Fibroblast of the aortic adventitia (primary cell): ENCODE data around the gene KIN. TPM values are rescaled to one million over a fixed set of nuclear protein-coding genes. Genes with fewer than 3 reads are reported as not detected.
A peak's percentile ranks its signal among the peaks of the same experiment; 100 is the strongest.
"Not testable (repeated sequence)": the region's sequence is repeated elsewhere in the genome, so short reads cannot be mapped to it uniquely, and the experiment has no call there.

Experiments
- DNase-seq: peaks from one replicate; pipeline ENCODE4 v3.0.0-alpha.2; 2010; ENCODE audit warnings: low read depth
- H3K4me3 ChIP-seq: 2 replicates; pipeline ENCODE4 v1.5.1; 2011; ENCODE audit warnings: low read depth, mild to moderate bottlenecking, control low read depth, low read length, moderate library complexity
- total RNA-seq: library from RNA; depleted of rRNA; stranded (reverse); fragments of >200 nt; gene quantifications from 2 replicates; pipeline ENCODE4 v1.2.3, GENCODE V29; 2012; ENCODE audit warnings: low replicate concordance
- TF ChIP-seq, protein P1 (sequence below): IDR thresholded peaks from 2 replicates; pipeline ENCODE4 v1.5.1; 2011; ENCODE audit warnings: mild to moderate bottlenecking, low read length, control low read depth, inconsistent platforms; ENCODE audit not compliant: insufficient read depth

The KIN gene
- total RNA-seq, 1 donor, result 7.0 TPM

- TF ChIP-seq, protein P1, sequence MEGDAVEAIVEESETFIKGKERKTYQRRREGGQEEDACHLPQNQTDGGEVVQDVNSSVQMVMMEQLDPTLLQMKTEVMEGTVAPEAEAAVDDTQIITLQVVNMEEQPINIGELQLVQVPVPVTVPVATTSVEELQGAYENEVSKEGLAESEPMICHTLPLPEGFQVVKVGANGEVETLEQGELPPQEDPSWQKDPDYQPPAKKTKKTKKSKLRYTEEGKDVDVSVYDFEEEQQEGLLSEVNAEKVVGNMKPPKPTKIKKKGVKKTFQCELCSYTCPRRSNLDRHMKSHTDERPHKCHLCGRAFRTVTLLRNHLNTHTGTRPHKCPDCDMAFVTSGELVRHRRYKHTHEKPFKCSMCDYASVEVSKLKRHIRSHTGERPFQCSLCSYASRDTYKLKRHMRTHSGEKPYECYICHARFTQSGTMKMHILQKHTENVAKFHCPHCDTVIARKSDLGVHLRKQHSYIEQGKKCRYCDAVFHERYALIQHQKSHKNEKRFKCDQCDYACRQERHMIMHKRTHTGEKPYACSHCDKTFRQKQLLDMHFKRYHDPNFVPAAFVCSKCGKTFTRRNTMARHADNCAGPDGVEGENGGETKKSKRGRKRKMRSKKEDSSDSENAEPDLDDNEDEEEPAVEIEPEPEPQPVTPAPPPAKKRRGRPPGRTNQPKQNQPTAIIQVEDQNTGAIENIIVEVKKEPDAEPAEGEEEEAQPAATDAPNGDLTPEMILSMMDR, result peak; percentile 30
- peak; percentile 21 for DNase-seq
- no peak overlapping the region for H3K4me3 ChIP-seq
Observed at GRCh38 chr10:7826971-7827370, 39.2 kb upstream of the KIN start.

GRCh38 chr10:7824251-7824650 is 36.5 kb upstream of the KIN start:
- no peak for DNase-seq
- TF ChIP-seq, protein P1, result no peak
- H3K4me3 ChIP-seq, result no peak overlapping the region

DNA sequence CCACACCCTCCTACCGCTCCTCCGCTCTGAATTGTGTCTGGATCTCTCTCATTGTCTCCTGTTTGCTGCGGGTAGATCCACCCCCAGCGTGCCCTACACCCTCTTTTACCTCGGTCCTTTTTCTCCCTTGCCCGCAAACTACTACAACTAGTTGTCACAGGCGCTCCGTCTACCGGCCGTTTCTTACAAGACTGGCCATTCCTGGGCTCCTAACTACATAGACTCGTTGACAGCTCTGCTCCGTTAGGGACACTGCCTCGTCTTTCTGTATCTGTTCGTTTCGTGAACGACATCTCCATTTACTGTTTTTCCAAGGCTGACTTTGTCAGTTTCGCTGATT is 31.3 kb upstream of the KIN start:
- H3K4me3 ChIP-seq, result peak overlapping the region; percentile 97
- TF ChIP-seq, protein P1, result peak; percentile 55
- peak; percentile 52 for DNase-seq

DNA sequence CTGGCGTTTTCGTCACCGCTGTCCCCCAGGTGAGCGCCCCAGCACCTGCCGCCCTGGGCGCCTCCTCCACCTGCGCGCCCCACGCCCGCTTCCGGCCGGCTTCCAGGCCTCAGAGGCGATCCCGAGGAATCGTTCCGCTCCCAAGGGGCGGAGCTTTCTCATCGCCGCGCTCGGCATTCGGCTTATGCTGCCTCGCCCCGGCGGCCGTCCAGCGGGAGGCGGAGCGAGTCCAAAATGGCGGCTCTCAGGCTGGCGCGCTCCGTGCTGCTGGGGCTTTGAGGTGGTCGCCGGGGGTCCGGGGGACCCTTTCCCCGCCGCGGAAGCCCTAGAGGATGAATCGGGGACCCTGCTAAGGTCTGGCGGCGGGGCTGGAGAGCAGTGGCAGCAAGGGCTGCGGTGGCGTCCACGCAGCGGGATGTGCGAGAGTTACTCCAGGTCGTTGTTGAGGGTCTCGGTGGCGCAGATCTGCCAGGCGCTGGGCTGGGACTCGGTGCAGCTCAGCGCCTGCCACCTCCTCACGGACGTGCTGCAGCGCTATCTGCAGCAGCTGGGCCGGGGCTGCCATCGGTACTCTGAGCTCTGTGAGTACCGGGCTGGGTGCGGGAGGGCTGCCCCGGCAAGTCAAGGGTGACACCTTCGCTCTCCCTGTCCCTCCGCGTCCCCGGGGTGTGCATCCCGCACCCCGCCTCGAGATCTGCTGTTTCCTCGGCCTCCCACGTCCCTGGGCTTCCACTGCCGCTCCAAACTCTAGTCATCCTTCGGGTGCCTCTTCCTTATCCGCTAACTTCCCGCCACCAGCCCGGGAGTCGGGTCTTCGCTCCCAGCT is 30.7 kb upstream of the KIN start, which contains the start of gene TAF3:
TSS of gene TAF3 (plus strand) at position 211 of the 826 bp plus-strand sequence. CDS start at position 416, 205 bp downstream.
- TF ChIP-seq, protein P1, result no peak
- peak; percentile 79 for DNase-seq
- peak within 1 kb of the TSS; percentile 97 for H3K4me3 ChIP-seq

GRCh38 chr10:7817984-7818294 is 30.1 kb upstream of the KIN start:
- DNase-seq, result no peak
- H3K4me3 ChIP-seq, result peak overlapping the region; percentile 97
- TF ChIP-seq, protein P1, result no peak

GRCh38 chr10:7817576-7817975 is 29.8 kb upstream of the KIN start:
- H3K4me3 ChIP-seq, result peak overlapping the region; percentile 97
- no peak for DNase-seq
- TF ChIP-seq, protein P1, result no peak

DNA sequence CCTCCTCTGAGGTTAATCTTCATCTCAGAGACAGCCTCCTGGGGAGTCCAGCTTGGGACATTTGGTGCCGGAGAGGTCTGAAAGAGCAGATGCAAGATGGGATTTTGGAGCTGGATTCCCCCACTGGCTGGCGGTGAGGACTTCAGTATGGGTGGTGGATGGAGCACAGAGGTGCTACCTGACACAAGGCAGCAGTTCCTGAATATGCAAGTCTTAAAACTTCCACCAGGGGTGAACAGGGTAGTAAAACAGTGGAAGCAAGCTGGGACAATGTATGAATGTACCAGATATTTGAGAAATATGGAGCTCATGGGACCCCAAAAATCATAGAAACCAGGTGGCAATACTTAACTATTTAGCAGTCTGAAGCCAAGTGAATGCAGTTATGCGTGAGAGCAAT is 25.7 kb upstream of the KIN start:
- no peak overlapping the region for H3K4me3 ChIP-seq
- no peak for DNase-seq
- TF ChIP-seq, protein P1, result peak; percentile 4

GRCh38 chr10:7811743-7812142 is 23.9 kb upstream of the KIN start:
- not testable (repeated sequence) for DNase-seq

More at GRCh38 chr10:7811743-7812142, 23.9 kb upstream of the KIN start:
- not testable (repeated sequence) for H3K4me3 ChIP-seq
